Measurements from ENCODE around the gene MRPL19. TPM values are rescaled to one million over a fixed set of nuclear protein-coding genes. Genes with fewer than 3 reads are reported as not detected.
A peak's percentile ranks its signal among the peaks of the same experiment; 100 is the strongest.

The MRPL19 gene
- total and polyA plus RNA-seq, 2 of the 13 experiments (the other 11 are each of a cell fraction or from before 2014, with no cell fraction given): 43.2 to 163 TPM

- TF ChIP-seq ARID5B (CRISPR knock-in tag; IDR thresholded peaks at IDR 0.05) (peak; percentile 31; the same call in 1 of the 2 replicates), CEBPG (CRISPR knock-in tag; IDR thresholded peaks at IDR 0.05) (0 out of 2 replicates have a peak, but pooled peaks have one; percentile 30), ZNF12 (CRISPR knock-in tag; IDR thresholded peaks at IDR 0.05) (peak; percentile 58; the same call in 1 of the 2 replicates), SOX13 (IDR thresholded peaks at IDR 0.05) (no peak), SOX13 (CRISPR knock-in tag; conservative IDR thresholded peaks at IDR 0.05 in 1 of 2, IDR thresholded peaks at IDR 0.05 in 1 of 2) (0 out of 4 replicates have a peak, but pooled peaks of 1 of the 2 experiments have one; percentile 4), SALL1 (CRISPR knock-in tag; IDR thresholded peaks at IDR 0.05) (peak; percentile 56; the same call in 1 of the 2 replicates), SMC3 (IDR thresholded peaks at IDR 0.05; ENCODE audit: low read length) (peak; percentile 98), NFYB (CRISPR knock-in tag; IDR thresholded peaks at IDR 0.05) (no peak), KLF11 (CRISPR knock-in tag; IDR thresholded peaks at IDR 0.05) (0 out of 2 replicates have a peak, but pooled peaks have one; percentile 49), ZNF451 (CRISPR knock-in tag; IDR thresholded peaks at IDR 0.05) (no peak), ZFP36 (IDR thresholded peaks at IDR 0.05; ENCODE audit: borderline replicate concordance, low read depth, low read length, partially characterized antibody) (peak; percentile 5), NFATC3 (CRISPR knock-in tag; IDR thresholded peaks at IDR 0.05) (no peak), SOX6 (IDR thresholded peaks at IDR 0.05) (no peak), SOX6 (CRISPR knock-in tag; IDR thresholded peaks at IDR 0.05) (peak; percentile 27; the same call in 1 of the 2 replicates), FOSL2 (CRISPR knock-in tag; IDR thresholded peaks at IDR 0.05) (peak; percentile 12; the same call in 1 of the 2 replicates), ZNF24 (IDR thresholded peaks at IDR 0.05) (0 out of 2 replicates have a peak, but pooled peaks have one; percentile 9), ZFP36L1 (CRISPR knock-in tag; IDR thresholded peaks at IDR 0.05) (no peak), ZNF557 (CRISPR knock-in tag; IDR thresholded peaks at IDR 0.05) (no peak), NR2F2 (IDR thresholded peaks at IDR 0.05; ENCODE audit: borderline replicate concordance, low read depth) (no peak), ZNF784 (CRISPR knock-in tag; IDR thresholded peaks at IDR 0.05; ENCODE audit: borderline replicate concordance) (0 out of 2 replicates have a peak, but pooled peaks have one; percentile 46), YEATS2 (CRISPR knock-in tag; IDR thresholded peaks at IDR 0.05; ENCODE audit: borderline replicate concordance) (no peak)
- TF ChIP-seq, protein P1, sequence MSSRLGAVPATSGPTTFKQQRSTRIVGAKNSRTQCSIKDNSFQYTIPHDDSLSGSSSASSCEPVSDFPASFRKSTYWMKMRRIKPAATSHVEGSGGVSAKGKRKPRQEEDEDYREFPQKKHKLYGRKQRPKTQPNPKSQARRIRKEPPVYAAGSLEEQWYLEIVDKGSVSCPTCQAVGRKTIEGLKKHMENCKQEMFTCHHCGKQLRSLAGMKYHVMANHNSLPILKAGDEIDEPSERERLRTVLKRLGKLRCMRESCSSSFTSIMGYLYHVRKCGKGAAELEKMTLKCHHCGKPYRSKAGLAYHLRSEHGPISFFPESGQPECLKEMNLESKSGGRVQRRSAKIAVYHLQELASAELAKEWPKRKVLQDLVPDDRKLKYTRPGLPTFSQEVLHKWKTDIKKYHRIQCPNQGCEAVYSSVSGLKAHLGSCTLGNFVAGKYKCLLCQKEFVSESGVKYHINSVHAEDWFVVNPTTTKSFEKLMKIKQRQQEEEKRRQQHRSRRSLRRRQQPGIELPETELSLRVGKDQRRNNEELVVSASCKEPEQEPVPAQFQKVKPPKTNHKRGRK (CRISPR knock-in tag; IDR thresholded peaks at IDR 0.05): no peak
Measured at GRCh38 chr2:75640621-75641121, 5.9 kb upstream of the MRPL19 start (continued).

Measured in HepG2 (cell line).